ENCODE data around the gene ACOT13.
"Not testable (repeated sequence)": the region's sequence is repeated elsewhere in the genome, so short reads cannot be mapped to it uniquely, and the experiment has no call there.

Gene ACOT13

GRCh38 chr6:24692848-24693592 is 26.1 kb downstream of the ACOT13 start:
- no peak for DNase-seq

- no peak for DNase-seq
These were observed 27.3 kb downstream of the ACOT13 start for GRCh38 chr6:24694198-24694597.

DNA sequence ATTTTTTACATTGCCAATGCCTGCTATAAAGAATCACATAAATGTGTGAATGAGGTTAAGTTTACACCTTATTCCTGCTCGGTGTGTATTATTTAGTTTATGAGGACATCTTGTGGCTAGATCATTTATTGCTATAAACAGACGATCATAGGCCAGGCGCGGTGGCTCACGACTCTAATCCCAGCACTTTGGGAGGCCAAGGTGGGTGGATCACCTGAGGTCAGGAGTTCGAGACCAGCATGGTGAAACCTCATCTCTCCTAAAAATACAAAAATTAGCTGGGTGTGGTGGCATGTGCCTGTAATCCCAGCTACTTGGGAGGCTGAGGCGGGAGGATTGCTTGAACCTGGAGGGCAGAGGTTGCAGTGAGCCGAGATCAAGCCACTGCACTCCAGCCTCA is 28.8 kb downstream of the ACOT13 start:
- DNase-seq: peak; percentile 34

GRCh38 chr6:24696097-24696496 is 29.2 kb downstream of the ACOT13 start:
- no peak for DNase-seq

DNA sequence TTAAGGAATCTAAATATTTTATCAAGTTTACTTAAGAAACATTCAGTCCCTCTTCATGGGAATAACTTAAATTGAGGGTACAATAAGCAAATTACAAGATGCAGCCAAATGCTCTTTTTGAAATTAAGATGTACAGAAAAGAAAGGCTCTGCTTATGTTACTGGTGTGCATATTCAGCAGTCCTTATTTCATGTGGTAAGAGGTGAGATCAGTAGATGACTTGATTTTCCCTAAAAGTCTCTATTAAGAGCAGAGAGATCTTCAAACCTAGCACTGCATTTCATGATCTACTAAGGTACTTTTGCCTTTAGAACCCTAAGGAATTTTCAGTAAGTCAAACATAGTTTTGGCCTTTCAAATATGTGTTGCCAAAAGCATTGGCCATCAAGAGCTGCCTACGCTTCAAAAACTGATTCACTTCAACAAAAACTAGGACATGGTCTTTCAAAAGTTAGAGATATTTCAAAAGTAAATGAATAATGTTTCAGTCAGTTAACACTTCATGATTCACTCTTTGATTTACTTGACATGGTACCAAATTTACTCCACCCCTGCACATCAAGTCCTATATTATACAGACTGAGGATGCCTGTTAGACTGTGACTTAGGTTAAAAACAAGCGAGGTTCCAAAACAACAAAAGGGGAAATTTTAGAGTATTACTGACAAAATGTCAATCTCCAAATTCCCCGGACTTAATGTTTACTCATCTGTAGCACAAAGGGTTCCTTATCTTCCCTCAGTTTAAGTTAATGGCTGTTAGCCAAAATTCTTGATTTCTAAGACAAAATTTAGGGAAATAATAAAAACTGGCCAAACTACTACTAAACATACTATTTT is 32.9 kb downstream of the ACOT13 start:
- peak; percentile 6 for DNase-seq

DNA sequence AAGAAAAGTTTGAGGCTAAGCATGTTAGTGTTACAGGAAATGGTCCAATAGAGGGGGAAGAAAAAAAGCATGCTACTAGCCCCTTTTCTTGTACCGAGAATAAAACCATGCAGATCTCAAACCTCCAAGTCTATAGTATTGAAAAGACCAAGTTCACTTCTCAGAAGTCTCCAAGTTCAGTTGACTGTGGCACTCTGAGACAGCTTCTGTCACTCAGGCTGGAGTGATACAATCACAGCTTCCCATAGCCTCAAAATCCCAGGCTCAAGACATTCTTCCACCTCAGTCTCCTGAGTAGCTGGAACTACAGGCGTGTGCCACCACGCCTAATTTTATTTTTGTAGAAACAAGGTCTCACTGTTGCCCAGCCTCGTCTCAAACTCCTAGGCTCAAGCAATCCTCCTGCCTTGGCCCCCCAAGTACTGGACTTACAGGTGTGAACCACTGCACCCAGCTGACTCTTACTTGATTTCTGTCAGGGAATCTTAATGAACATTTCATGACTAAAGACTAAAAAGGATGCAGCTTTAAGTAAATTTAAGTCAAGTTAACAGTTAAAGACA is 35.9 kb downstream of the ACOT13 start:
- no peak for DNase-seq

- no peak for DNase-seq
These were observed 37.6 kb downstream of the ACOT13 start for GRCh38 chr6:24704468-24704867.

DNA sequence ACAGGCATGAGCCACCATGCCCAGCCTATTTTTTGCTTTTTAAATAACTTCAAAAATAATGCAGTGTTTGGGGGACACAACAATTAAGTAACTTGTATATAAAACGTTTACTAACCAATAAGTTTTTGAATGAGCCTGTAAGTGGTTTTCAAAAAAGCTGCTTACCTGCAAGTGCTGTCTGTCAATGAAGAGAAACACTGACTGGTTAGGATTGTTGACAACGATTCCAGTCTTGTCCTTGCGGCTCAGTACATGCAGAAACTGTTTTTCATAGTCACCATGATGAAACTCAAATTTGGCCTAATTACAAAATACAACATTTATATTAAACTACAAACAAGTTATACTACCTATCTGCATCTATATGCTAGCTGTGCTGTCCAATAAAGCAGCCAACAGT is 41.7 kb downstream of the ACOT13 start:
- DNase-seq: no peak

- no peak for DNase-seq
These were observed 42.3 kb downstream of the ACOT13 start for GRCh38 chr6:24709014-24709711.

- DNase-seq: no peak
These were observed 43.8 kb downstream of the ACOT13 start for GRCh38 chr6:24710519-24711303.

DNA sequence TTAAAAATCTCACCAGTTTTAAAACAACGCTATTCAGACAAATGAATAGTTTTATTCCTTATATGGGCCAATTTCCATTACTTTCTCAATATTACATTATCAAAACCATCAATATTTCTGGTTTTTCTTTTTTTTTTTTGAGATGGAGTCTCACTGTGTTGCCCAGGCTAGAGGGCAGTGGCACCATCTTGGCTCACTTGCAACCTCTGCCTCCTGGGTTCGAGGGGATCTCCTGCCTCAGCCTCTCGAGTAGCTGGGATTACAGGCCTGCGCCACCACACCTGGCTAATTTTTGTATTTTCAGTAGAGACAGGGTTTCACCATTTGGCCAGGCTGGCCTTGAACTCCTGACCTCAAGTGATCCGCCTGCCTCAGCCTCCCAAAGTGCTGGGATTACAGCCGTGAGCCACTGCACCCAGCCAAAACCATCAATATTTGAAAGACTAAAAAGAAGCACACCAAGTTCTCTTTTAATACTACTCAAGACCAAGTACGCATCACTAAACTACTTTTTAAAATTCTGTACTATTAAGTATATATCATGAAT is 49.8 kb downstream of the ACOT13 start:
- DNase-seq: not testable (repeated sequence)

DNA sequence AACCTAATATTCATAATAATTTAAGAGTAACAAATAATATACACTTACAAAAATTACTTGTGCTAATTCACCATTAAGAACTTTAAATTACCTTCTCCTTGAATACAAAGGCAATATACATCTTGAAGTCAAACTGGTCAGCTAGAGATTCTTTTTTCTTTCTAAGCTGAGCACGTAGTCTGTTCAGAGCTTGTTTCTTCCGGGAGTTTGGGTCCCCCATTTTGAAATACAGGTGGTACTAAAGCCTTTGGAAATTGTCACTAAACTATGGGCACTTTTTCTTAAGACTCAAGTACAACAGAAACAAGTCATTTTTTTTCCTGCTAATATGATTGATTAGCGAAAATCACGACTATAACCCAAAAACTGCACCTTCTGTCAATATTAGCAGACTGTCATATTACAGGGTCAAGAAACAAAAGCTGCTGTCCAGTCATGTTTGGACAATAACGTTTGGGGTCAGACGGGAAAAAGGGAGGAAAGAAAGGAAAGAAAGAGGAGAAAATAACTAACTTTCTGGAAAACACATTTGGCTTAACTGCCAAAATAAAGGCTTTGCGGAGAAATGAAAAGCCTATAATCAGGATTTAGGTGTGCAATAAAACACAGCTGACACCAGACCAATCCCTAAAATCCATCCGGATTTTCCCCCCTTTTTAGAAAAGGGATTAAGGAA is 51.7 kb downstream of the ACOT13 start:
- no peak for DNase-seq

- peak; percentile 20 for DNase-seq
These were observed 52.5 kb downstream of the ACOT13 start, which contains the start of gene C6orf62 for GRCh38 chr6:24719125-24719971. Gene C6orf62, minus strand, starts transcription at chr6:24719154. Its CDS starts 486 bp downstream, at chr6:24718668.

DNA sequence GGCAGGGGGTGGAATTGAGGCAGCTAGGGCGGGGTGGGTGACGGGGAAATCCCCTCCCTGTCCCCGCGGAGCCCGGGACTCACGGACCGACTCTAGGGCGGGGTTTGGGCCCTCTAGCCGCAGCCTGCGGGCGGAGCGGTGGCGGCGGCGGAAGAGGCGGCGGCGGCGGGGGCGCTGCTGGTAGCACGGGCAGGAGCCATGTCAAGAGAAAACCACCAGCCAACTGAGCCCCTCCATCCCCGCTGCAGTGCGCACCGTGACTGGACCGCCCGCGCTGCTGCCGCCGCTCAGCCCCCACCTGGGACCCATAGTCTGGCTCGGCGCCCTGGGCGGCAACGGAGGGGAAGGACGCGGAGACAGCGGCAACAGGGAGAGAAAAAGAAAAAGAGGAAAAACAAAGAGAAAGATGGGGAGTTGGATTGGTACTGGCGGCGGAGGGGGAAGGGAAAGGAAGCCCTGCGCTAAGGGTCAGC is 53.3 kb downstream of the ACOT13 start:
- peak; percentile 43 for DNase-seq

DNA sequence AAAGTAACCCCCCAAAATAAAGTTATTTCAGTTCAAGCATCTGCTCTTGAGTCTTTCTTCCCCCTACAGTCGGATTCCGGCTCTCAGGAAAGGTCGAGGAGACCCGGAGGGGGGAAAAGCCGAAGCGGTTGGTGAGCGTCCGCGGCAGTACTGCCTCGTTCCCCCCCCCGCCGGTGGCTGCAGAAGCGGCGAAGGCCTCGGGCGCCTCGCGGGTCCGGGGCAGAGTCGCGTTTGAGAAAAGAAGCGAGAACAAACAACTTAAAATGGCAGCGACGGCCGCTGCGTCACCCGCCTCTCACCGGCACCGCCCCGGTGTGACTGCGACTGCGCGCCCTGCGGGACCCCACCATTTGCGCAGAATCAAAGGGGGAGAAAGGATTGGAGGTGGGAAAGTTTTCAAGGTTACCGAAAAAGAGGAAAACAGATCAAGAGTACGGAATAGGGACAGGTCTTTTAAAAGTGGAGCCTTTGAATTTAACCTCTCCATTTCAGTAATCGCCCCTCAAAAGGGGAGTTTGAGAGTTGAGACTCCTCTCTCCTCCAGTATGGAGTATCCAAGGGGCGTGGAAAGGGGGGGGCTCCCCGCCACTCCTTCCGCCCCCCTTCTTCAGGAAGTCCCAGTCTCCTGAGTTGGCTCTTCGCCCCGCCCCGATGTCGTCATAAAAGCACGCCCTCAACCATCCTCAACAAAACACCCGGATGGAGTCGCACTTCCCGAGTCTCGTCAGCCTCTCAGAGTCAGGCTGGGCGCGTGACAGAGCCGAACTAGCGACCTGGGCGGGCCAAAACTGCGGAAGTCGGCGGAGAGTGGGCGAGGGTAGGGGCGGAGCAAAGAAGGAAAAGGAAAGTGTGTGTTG is 54.0 kb downstream of the ACOT13 start:
- DNase-seq: peak; percentile 100

DNA sequence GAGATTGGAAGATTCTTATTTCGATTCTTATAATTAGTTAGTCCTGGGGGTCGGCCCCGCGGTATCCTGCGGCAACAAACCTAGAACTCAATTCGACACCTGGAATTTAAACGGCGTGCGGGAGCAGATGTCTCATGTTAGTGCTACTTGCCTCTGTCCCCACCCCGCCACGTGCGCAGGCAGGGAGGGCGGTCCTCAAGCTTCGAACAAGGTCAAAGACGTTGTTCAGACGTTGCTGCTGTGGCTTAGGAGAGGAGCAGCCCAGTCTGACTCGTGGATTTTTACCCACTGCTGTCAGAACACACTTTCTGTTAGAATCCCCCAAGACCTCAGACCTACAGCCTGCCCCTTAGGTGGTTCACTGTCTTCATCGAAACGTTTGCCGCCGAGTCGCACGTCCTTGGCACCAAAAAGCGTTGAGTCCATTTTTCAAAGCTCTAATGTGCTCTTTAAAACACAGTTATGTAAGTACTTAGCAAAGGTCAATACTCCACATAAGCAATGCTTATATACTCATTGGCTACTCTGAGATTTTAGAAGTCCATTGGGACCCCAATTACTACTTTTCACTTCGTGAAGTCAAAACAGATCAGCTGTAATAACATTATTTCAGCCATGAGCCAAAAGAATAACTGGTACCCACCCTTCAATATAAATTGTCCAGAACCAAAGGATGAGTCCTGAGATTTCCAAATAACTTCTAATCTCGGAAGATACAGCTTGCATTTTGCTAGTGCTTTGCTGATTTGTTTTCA is 54.8 kb downstream of the ACOT13 start:
- DNase-seq: no peak

GRCh38 chr6:24723270-24723669 is 56.4 kb downstream of the ACOT13 start:
- DNase-seq: no peak

DNA sequence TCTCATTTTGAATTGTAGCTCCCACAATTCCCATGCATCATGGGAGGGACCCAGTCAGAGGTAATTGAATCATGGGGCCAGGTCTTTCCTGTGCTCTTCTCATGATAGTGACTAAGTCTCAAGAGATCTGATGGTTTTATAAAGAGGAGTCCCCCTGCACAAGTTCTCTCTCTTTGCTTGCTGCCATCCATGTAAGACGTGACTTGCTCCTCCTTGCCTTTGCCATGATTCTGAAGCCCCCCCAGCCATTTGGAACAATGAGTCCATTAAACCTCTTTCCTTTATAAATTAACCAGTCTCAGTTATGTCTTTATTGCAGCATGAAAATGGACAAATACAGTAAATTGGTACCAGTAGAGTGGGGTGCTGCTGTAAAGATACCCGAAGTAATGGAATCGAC is 63.8 kb downstream of the ACOT13 start:
- DNase-seq: not testable (repeated sequence)
